NOMO-1 treated with dmso at 0.1 percent for 144 hours (cell line): ENCODE results near the gene CTTNBP2NL.
"Not testable (repeated sequence)": the region's sequence is repeated elsewhere in the genome, so short reads cannot be mapped to it uniquely, and the experiment has no call there.

Experiments
- DNase-seq: peaks from one replicate; lab custom pipeline; 2025; ENCODE audit not compliant: unreplicated experiment; lab: John Stamatoyannopoulos, UW

CTTNBP2NL gene

GRCh38 chr1:112386024-112386723, 9.8 kb upstream of the CTTNBP2NL start:
- DNase-seq: no peak

- no peak for DNase-seq
These were observed 9.2 kb upstream of the CTTNBP2NL start for GRCh38 chr1:112386731-112387346.

GRCh38 chr1:112387807-112388206, 8.2 kb upstream of the CTTNBP2NL start:
- DNase-seq: no peak

GRCh38 chr1:112388436-112388835, 7.6 kb upstream of the CTTNBP2NL start:
- DNase-seq: no peak

- no peak for DNase-seq
These were observed 6.3 kb upstream of the CTTNBP2NL start for GRCh38 chr1:112389689-112390088.

GRCh38 chr1:112390335-112390734, 5.7 kb upstream of the CTTNBP2NL start:
- DNase-seq: not testable (repeated sequence)

GRCh38 chr1:112390775-112391602, 5.0 kb upstream of the CTTNBP2NL start:
- peak; percentile 83 for DNase-seq

GRCh38 chr1:112391603-112391940, 4.4 kb upstream of the CTTNBP2NL start:
- DNase-seq: no peak

- DNase-seq: no peak
These were observed 2.4 kb upstream of the CTTNBP2NL start for GRCh38 chr1:112393631-112393974.

GRCh38 chr1:112394743-112395062, 1.3 kb upstream of the CTTNBP2NL start:
- DNase-seq: no peak

GRCh38 chr1:112395256-112395820, 676 bp upstream of the CTTNBP2NL start:
- no peak for DNase-seq

- DNase-seq: no peak
These were observed 848 bp downstream of the CTTNBP2NL start for GRCh38 chr1:112396653-112397471.

GRCh38 chr1:112397841-112398240, 1.8 kb downstream of the CTTNBP2NL start:
- DNase-seq: no peak

- no peak for DNase-seq
These were observed 3.4 kb downstream of the CTTNBP2NL start for GRCh38 chr1:112399456-112399855.

GRCh38 chr1:112400706-112401105, 4.7 kb downstream of the CTTNBP2NL start:
- not testable (repeated sequence) for DNase-seq

- no peak for DNase-seq
These were observed 6.9 kb downstream of the CTTNBP2NL start for GRCh38 chr1:112402682-112403643.

- DNase-seq: no peak
These were observed 10.8 kb downstream of the CTTNBP2NL start for GRCh38 chr1:112406771-112407170.

- no peak for DNase-seq
These were observed 13.4 kb downstream of the CTTNBP2NL start for GRCh38 chr1:112409414-112409813.

GRCh38 chr1:112410673-112411072, 14.7 kb downstream of the CTTNBP2NL start:
- DNase-seq: no peak

- no peak for DNase-seq
These were observed 21.3 kb downstream of the CTTNBP2NL start for GRCh38 chr1:112417271-112417670.
